HFF-Myc (cell line): ENCODE results near the gene TNFAIP1.
"Not testable (repeated sequence)": the region's sequence is repeated elsewhere in the genome, so short reads cannot be mapped to it uniquely, and the experiment has no call there.

Experiments used
- DNase-seq: peaks from one replicate; pipeline ENCODE4 v3.0.0-alpha.2; 2011; ENCODE audit warnings: low read depth; ENCODE audit errors: extremely low read depth
- H3K4me3 ChIP-seq: replicated peaks from 2 replicates; pipeline ENCODE4 v1.5.1; 2011; ENCODE audit warnings: low read depth, mild to moderate bottlenecking, control low read depth, low read length
- TF ChIP-seq, protein P1 (sequence below): IDR thresholded peaks from 2 replicates; pipeline ENCODE4 v1.5.1; 2012; ENCODE audit warnings: mild to moderate bottlenecking, low read depth, low read length, control low read depth; ENCODE audit errors: missing control alignments

TNFAIP1 gene, protein sequence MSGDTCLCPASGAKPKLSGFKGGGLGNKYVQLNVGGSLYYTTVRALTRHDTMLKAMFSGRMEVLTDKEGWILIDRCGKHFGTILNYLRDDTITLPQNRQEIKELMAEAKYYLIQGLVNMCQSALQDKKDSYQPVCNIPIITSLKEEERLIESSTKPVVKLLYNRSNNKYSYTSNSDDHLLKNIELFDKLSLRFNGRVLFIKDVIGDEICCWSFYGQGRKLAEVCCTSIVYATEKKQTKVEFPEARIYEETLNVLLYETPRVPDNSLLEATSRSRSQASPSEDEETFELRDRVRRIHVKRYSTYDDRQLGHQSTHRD

DNA sequence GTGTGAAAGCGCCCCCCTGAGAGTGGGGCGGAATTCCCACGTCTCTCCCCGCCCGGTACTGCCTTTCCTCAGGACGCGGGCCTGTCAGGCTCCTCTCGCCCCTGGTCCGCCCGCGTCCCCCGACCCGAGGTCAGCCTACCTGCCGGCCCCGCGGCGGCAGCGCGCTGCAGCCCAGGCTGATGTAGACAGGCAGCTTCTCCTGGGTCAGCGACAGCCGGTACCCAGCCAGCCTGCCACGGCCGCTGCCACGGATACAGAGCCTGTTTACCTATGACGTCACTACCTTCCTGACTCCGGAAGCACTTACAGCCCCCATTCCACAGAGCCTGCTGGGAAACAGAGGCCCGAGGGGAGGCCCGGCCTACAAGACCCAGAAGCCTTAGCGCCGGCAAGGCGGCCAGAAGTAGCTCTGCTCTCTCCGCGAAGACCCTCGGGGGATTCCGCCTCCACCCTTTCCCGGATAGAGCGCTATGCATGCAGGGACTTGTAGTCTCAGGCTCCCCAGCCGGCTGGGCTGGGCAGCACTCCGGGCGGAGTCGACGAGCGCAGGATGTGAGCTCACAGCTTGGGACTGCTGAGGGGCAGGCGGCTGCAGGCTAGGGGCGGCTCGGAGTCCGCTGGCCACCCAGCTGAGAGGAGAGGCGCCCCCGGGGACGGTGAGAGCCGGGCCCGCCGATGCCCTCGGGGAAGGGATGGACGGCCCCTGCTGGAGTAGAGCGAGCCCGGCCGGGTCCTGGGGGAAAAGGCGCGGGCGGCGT lies at the start of gene TNFAIP1, which contains the start of gene IFT20:
TNFAIP1 (plus strand) TSS at position 561 of the 758 bp plus-strand sequence. CDS start 3,761 bp downstream, outside the sequence.
IFT20 (minus strand) TSS at position 272 of the 758 bp plus-strand sequence. CDS start 3,487 bp downstream, outside the sequence.
- peak; percentile 98 for DNase-seq
- TF ChIP-seq, protein P1, sequence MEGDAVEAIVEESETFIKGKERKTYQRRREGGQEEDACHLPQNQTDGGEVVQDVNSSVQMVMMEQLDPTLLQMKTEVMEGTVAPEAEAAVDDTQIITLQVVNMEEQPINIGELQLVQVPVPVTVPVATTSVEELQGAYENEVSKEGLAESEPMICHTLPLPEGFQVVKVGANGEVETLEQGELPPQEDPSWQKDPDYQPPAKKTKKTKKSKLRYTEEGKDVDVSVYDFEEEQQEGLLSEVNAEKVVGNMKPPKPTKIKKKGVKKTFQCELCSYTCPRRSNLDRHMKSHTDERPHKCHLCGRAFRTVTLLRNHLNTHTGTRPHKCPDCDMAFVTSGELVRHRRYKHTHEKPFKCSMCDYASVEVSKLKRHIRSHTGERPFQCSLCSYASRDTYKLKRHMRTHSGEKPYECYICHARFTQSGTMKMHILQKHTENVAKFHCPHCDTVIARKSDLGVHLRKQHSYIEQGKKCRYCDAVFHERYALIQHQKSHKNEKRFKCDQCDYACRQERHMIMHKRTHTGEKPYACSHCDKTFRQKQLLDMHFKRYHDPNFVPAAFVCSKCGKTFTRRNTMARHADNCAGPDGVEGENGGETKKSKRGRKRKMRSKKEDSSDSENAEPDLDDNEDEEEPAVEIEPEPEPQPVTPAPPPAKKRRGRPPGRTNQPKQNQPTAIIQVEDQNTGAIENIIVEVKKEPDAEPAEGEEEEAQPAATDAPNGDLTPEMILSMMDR = no peak
- H3K4me3 ChIP-seq = peak within 1 kb of the TSS; percentile 96

DNA sequence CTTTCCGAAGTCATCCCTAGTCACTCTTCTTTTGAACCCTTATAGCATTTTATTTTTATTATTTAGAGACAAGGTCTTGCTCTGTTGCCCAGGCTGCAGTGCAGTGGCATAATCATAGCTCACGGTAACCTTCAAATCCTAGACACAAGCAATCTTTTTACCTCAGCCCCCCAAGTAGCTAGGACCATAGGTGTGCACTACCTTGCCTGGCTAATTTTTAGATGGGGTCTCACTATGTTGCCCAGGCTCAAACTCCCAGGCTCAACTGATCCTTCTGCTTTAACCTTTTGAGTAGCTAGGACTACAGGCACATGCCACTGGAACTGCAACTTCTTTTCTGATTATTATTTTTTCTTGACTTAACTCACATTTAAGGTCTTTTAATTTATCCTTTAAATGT lies 49.6 kb upstream of the TNFAIP1 start:
- DNase-seq = no peak
- TF ChIP-seq, protein P1 = no peak
- H3K4me3 ChIP-seq = no peak overlapping the region

DNA sequence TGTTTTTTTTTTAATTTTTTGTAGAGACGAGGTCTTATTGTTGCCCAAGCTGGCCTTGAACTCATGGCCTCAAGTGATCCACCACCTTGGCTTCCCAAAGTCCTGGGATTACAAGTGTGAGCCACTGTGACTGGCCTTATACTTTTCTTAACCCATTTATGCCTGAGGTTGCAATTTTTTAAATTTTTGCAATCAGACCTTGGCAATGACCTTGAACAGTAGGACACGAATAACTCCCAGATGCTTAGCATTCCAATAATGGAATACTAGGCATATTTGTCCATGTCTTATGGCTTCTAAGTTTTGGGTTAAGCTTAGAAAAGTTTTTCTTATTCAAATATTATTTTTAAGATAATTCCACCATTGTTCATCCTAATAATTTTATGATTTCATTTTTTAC lies 44.9 kb upstream of the TNFAIP1 start:
- no peak overlapping the region for H3K4me3 ChIP-seq
- DNase-seq = no peak
- TF ChIP-seq, protein P1 = no peak

DNA sequence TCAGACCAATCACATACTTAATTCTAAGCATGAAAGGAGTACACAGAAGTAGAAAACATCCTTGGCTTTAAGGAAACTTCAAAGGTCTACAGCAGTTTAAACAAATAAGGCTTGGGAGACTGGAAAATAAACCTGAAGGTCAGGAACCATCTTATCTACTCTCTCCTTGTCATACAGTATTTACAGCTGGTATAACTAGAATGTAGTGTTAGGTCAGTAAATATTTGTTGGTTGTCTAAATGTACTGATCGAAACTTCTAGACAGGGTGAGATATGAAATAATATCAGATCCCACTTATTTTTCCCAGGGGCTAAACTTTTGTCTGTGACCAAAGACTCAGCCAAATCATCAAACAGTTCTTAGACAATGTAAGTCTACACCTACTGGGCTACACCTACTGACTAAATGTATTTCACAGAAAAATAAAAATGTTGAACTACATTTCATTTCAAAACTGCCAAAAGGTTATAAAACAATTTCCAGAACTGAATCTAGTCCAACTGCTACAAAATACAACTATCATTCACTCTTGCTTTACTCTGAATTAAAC lies 43.7 kb upstream of the TNFAIP1 start:
- no peak for DNase-seq
- H3K4me3 ChIP-seq = no peak overlapping the region
- TF ChIP-seq, protein P1 = no peak

DNA sequence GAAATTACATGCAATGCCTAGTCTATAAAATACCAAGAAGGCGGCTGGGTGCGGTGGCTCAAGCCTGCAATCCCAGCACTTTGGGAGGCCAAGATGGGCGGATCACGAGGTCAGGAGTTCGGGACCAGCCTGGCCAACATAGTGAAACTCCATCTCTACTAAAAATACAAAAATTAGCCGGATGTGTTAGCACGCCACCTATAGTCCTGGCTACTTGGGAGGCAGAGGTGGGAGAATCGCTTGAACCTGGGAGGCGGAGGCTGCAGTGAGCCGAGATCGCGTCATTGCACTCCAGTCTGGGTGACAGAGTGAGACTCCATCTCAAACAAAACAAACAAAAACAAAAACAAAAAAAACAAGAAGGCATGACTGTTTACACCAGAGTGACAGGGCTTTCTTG lies 42.7 kb upstream of the TNFAIP1 start:
- DNase-seq = not testable (repeated sequence)

DNA sequence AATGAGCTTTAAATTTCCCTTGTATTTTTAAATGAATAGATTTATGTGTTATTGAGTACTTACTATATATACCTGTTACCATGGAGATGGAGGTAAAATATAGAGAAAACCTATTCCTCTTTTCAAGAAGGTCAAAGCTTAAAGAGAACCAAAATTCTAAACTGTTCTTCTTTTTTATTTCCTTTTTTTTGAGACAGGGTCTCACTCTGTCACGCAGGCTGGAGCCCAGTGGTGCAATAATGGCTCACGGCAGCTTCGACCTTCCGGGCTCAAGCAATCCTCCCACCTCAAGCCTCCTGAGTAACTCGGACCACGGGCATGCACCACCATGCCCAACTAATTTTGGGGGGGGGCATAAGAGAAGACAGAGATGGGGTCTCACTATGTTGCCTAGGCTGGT lies 41.6 kb upstream of the TNFAIP1 start:
- TF ChIP-seq, protein P1 = no peak
- no peak for DNase-seq
- no peak overlapping the region for H3K4me3 ChIP-seq

More for the DNA sequence above, 42.7 kb upstream of the TNFAIP1 start:
- H3K4me3 ChIP-seq = not testable (repeated sequence)
